ENCODE measurements around the gene KRT33A. TPM values are rescaled to one million over a fixed set of nuclear protein-coding genes. Genes with fewer than 3 reads are reported as not detected.

The KRT33A gene
- total and polyA plus RNA-seq, 7 experiments from 2014 or later: not detected

- Histone ChIP-seq H3K9me3 (ENCODE audit: control insufficient read depth in 2 of 3, low read length in 3 of 3) (no peaks in the 10 kb centered on the region), H3K36me3 (ENCODE audit: control insufficient read depth in 2 of 3, insufficient read depth in 3 of 3, low read length in 3 of 3) (no peaks in the 10 kb centered on the region), H3K27ac (ENCODE audit: low read depth, low read length) (no peak overlapping the region), H3K4me3 (ENCODE audit: low read length) (no peak overlapping the region), H3K4me1 (ENCODE audit: control insufficient read depth in 2 of 2, insufficient read depth in 2 of 2, low read length in 2 of 2) (peaks cover 56 to 68% of the 10 kb centered on the region in 2 donors), H3K27me3 (ENCODE audit: control insufficient read depth in 2 of 2, insufficient read depth in 2 of 2, low read length in 2 of 2) (no peaks in the 10 kb centered on the region)
- Mint-ChIP-seq H3K4me3 (peak overlapping the region in 6 of 10 donors; percentile 5 to 73 (median 15)), H3K9me3 (no peaks in the 10 kb centered on the region), H3K27ac (peak overlapping the region; percentile 9 to 96 (median 72)), H3K27me3 (peaks cover 0 to 7% (median 0%) of the 10 kb centered on the region in 5 donors), H3K4me1 (peaks cover 36 to 84% (median 69%) of the 10 kb centered on the region in 7 donors), H3K36me3 (peaks cover 0 to 2% (median 0%) of the 10 kb centered on the region in 5 donors)
- CTCF ChIA-PET: no interaction called here
- intact Hi-C loops (cut with micrococcal nuclease): no loop called here
- ATAC-seq: no peak
- no peak for DNase-seq
- POLR2A ChIA-PET: no interaction called here
These were observed 14.9 kb downstream of the KRT33A start for GRCh38 chr17:41335747-41336146.

GRCh38 chr17:41334385-41335305, 16.0 kb downstream of the KRT33A start:
- POLR2A ChIA-PET: interaction anchor here (0.6 to 0.7 kb wide), 2 partner anchors 13 to 55 kb away, joined by 3 to 4 read pairs; no protein-coding TSS in a partner anchor

GRCh38 chr17:41333836-41334235, 16.8 kb downstream of the KRT33A start:
- Histone ChIP-seq H3K36me3 (ENCODE audit: control insufficient read depth in 2 of 3, insufficient read depth in 3 of 3, low read length in 3 of 3) (no peaks in the 10 kb centered on the region), H3K4me1 (ENCODE audit: control insufficient read depth in 2 of 2, insufficient read depth in 2 of 2, low read length in 2 of 2) (peaks cover 38 to 51% of the 10 kb centered on the region in 2 donors), H3K27me3 (ENCODE audit: control insufficient read depth in 2 of 2, insufficient read depth in 2 of 2, low read length in 2 of 2) (no peaks in the 10 kb centered on the region), H3K4me3 (ENCODE audit: low read length) (no peak overlapping the region), H3K27ac (ENCODE audit: low read depth, low read length) (no peak overlapping the region), H3K9me3 (ENCODE audit: control insufficient read depth in 2 of 3, low read length in 3 of 3) (no peaks in the 10 kb centered on the region)
- peak overlapping the region in 6 of 9 donors; percentile 9 to 62 (median 44) for H3K27ac Mint-ChIP-seq
- peaks cover 0 to 7% (median 0%) of the 10 kb centered on the region in 5 donors for H3K27me3 Mint-ChIP-seq
- H3K4me3 Mint-ChIP-seq: peak overlapping the region in 5 of 10 donors; percentile 3 to 69 (median 46)
- DNase-seq (no peak), ATAC-seq (no peak)
- H3K4me1 Mint-ChIP-seq: peaks cover 16 to 72% (median 51%) of the 10 kb centered on the region in 7 donors
- POLR2A ChIA-PET: interaction anchor here (0.7 kb wide), 1 partner anchor 12 kb away, joined by 3 read pairs; no protein-coding TSS in a partner anchor
- intact Hi-C loops (cut with micrococcal nuclease): no loop called here
- no peaks in the 10 kb centered on the region for H3K9me3 Mint-ChIP-seq
- H3K36me3 Mint-ChIP-seq: no peaks in the 10 kb centered on the region
- CTCF ChIA-PET: interaction anchor here (1.2 to 1.8 kb wide), 2 partner anchors 11 to 17 kb away, joined by 3 to 5 read pairs; partner anchors contain the start of gene KRT33A

More at GRCh38 chr17:41334385-41335305, 16.0 kb downstream of the KRT33A start:
- no peaks in the 10 kb centered on the region for H3K36me3 ChIP-seq (ENCODE audit: control insufficient read depth in 2 of 3, insufficient read depth in 3 of 3, low read length in 3 of 3)
- H3K9me3 ChIP-seq (ENCODE audit: control insufficient read depth in 2 of 3, low read length in 3 of 3): no peaks in the 10 kb centered on the region
- ATAC-seq (no peak), DNase-seq (no peak)
- H3K27ac ChIP-seq (ENCODE audit: low read depth, low read length): no peak overlapping the region
- Mint-ChIP-seq H3K27me3 (peaks cover 0 to 7% (median 0%) of the 10 kb centered on the region in 5 donors), H3K36me3 (no peaks in the 10 kb centered on the region), H3K4me3 (peak overlapping the region in 5 of 10 donors; percentile 16 to 69 (median 50)), H3K27ac (peak overlapping the region in 8 of 9 donors; percentile 38 to 93 (median 73)), H3K9me3 (no peaks in the 10 kb centered on the region), H3K4me1 (peaks cover 25 to 76% (median 58%) of the 10 kb centered on the region in 7 donors)
- H3K27me3 ChIP-seq (ENCODE audit: control insufficient read depth in 2 of 2, insufficient read depth in 2 of 2, low read length in 2 of 2): no peaks in the 10 kb centered on the region
- no peak overlapping the region for H3K4me3 ChIP-seq (ENCODE audit: low read length)
- H3K4me1 ChIP-seq (ENCODE audit: control insufficient read depth in 2 of 2, insufficient read depth in 2 of 2, low read length in 2 of 2): peaks cover 45 to 57% of the 10 kb centered on the region in 2 donors
- intact Hi-C loops (cut with micrococcal nuclease): no loop called here
- CTCF ChIA-PET: interaction anchor here (1.2 to 1.8 kb wide), 2 partner anchors 12 to 16 kb away, joined by 3 to 5 read pairs; partner anchors contain the start of gene KRT33A

- Mint-ChIP-seq H3K4me1 (peaks cover 10 to 69% (median 49%) of the 10 kb centered on the region in 7 donors), H3K4me3 (no peak overlapping the region), H3K27ac (peak overlapping the region in 6 of 9 donors; percentile 43 to 85 (median 66)), H3K36me3 (no peaks in the 10 kb centered on the region), H3K27me3 (peaks cover 0 to 7% (median 0%) of the 10 kb centered on the region in 5 donors), H3K9me3 (no peaks in the 10 kb centered on the region)
- peaks cover 31 to 44% of the 10 kb centered on the region in 2 donors for H3K4me1 ChIP-seq (ENCODE audit: control insufficient read depth in 2 of 2, insufficient read depth in 2 of 2, low read length in 2 of 2)
- CTCF ChIA-PET: interaction anchor here (1.8 to 2.2 kb wide), 2 partner anchors 10 to 11 kb away, joined by 5 to 12 read pairs; no protein-coding TSS in a partner anchor
- no peaks in the 10 kb centered on the region for H3K9me3 ChIP-seq (ENCODE audit: control insufficient read depth in 2 of 3, low read length in 3 of 3)
- H3K36me3 ChIP-seq (ENCODE audit: control insufficient read depth in 2 of 3, insufficient read depth in 3 of 3, low read length in 3 of 3): no peaks in the 10 kb centered on the region
- H3K4me3 ChIP-seq (ENCODE audit: low read length): no peak overlapping the region
- intact Hi-C loops (cut with micrococcal nuclease): no loop called here
- ATAC-seq: no peak
- DNase-seq: no peak
- no peak overlapping the region for H3K27ac ChIP-seq (ENCODE audit: low read depth, low read length)
- no peaks in the 10 kb centered on the region for H3K27me3 ChIP-seq (ENCODE audit: control insufficient read depth in 2 of 2, insufficient read depth in 2 of 2, low read length in 2 of 2)
- POLR2A ChIA-PET: interaction anchor here (1.6 kb wide), 1 partner anchor 15 kb away, joined by 4 read pairs; no protein-coding TSS in a partner anchor
These were observed 17.5 kb downstream of the KRT33A start for GRCh38 chr17:41333098-41333497.

- Mint-ChIP-seq H3K4me1 (peaks cover 7 to 64% (median 45%) of the 10 kb centered on the region in 7 donors), H3K4me3 (no peak overlapping the region), H3K9me3 (no peaks in the 10 kb centered on the region), H3K27me3 (peaks cover 0 to 7% (median 0%) of the 10 kb centered on the region in 5 donors), H3K36me3 (no peaks in the 10 kb centered on the region), H3K27ac (peak overlapping the region in 1 of 9 donors; percentile 14)
- no peaks in the 10 kb centered on the region for H3K9me3 ChIP-seq (ENCODE audit: control insufficient read depth in 2 of 3, low read length in 3 of 3)
- no peaks in the 10 kb centered on the region for H3K27me3 ChIP-seq (ENCODE audit: control insufficient read depth in 2 of 2, insufficient read depth in 2 of 2, low read length in 2 of 2)
- H3K27ac ChIP-seq (ENCODE audit: low read depth, low read length): no peak overlapping the region
- intact Hi-C loops (cut with micrococcal nuclease): no loop called here
- CTCF ChIA-PET: interaction anchor here (1.4 to 2.2 kb wide), 2 partner anchors 10 to 23 kb away, joined by 3 to 12 read pairs; partner anchors contain the start of gene KRTAP16-1
- ATAC-seq (no peak), DNase-seq (no peak)
- no peak overlapping the region for H3K4me3 ChIP-seq (ENCODE audit: low read length)
- no peaks in the 10 kb centered on the region for H3K36me3 ChIP-seq (ENCODE audit: control insufficient read depth in 2 of 3, insufficient read depth in 3 of 3, low read length in 3 of 3)
- peaks cover 31 to 42% of the 10 kb centered on the region in 2 donors for H3K4me1 ChIP-seq (ENCODE audit: control insufficient read depth in 2 of 2, insufficient read depth in 2 of 2, low read length in 2 of 2)
- POLR2A ChIA-PET: interaction anchor here (1.6 kb wide), 1 partner anchor 16 kb away, joined by 4 read pairs; no protein-coding TSS in a partner anchor
These were observed 18.4 kb downstream of the KRT33A start for GRCh38 chr17:41332239-41332638.

- no peak overlapping the region for H3K27ac Mint-ChIP-seq
These were observed 19.0 kb downstream of the KRT33A start for GRCh38 chr17:41331606-41332005.

More at GRCh38 chr17:41331606-41332005, 19.0 kb downstream of the KRT33A start:
- peaks cover 32 to 44% of the 10 kb centered on the region in 2 donors for H3K4me1 ChIP-seq (ENCODE audit: control insufficient read depth in 2 of 2, insufficient read depth in 2 of 2, low read length in 2 of 2)
- H3K9me3 Mint-ChIP-seq: no peaks in the 10 kb centered on the region
- no peak for ATAC-seq
- intact Hi-C loops (cut with micrococcal nuclease): no loop called here
- H3K4me1 Mint-ChIP-seq: peaks cover 12 to 64% (median 52%) of the 10 kb centered on the region in 7 donors
- no peak overlapping the region for H3K4me3 Mint-ChIP-seq
- no peak for DNase-seq
- ChIA-PET CTCF (interaction anchor here (1.4 to 2.2 kb wide), 2 partner anchors 10 to 23 kb away, joined by 3 to 12 read pairs; partner anchors contain the start of gene KRTAP16-1), POLR2A (interaction anchor here (1.6 kb wide), 1 partner anchor 17 kb away, joined by 4 read pairs; no protein-coding TSS in a partner anchor)
- H3K4me3 ChIP-seq (ENCODE audit: low read length): no peak overlapping the region
- H3K27me3 Mint-ChIP-seq: peaks cover 0 to 7% (median 0%) of the 10 kb centered on the region in 5 donors
- H3K27ac ChIP-seq (ENCODE audit: low read depth, low read length): no peak overlapping the region
- H3K36me3 Mint-ChIP-seq: no peaks in the 10 kb centered on the region
- H3K9me3 ChIP-seq (ENCODE audit: control insufficient read depth in 2 of 3, low read length in 3 of 3): no peaks in the 10 kb centered on the region
- H3K36me3 ChIP-seq (ENCODE audit: control insufficient read depth in 2 of 3, insufficient read depth in 3 of 3, low read length in 3 of 3): no peaks in the 10 kb centered on the region
- H3K27me3 ChIP-seq (ENCODE audit: control insufficient read depth in 2 of 2, insufficient read depth in 2 of 2, low read length in 2 of 2): no peaks in the 10 kb centered on the region

All from naive thymus-derived CD4-positive, alpha-beta T cell (primary cell).